Body of pancreas (tissue), 4 donors: ENCODE results near the gene TMEM79.

Experiments
- CTCF ChIP-seq, 7 experiments: fragments of 450-650 bp in 4 of 7; fragments of 200-600 bp in 3 of 7; sonication (generic) in 3 of 7; IDR thresholded peaks; one replicate each; pipeline ENCODE4 v1.5.1; 2016 to 2019; ENCODE audit warnings: antibody characterized with exemption in 7 of 7
- POLR2A ChIP-seq, 3 donors: fragments of 450-650 bp; IDR thresholded peaks; one replicate each; pipeline ENCODE4 v1.6.1; 2016; ENCODE audit warnings: antibody characterized with exemption in 3 of 3, mild to moderate bottlenecking in 2 of 3

DNA sequence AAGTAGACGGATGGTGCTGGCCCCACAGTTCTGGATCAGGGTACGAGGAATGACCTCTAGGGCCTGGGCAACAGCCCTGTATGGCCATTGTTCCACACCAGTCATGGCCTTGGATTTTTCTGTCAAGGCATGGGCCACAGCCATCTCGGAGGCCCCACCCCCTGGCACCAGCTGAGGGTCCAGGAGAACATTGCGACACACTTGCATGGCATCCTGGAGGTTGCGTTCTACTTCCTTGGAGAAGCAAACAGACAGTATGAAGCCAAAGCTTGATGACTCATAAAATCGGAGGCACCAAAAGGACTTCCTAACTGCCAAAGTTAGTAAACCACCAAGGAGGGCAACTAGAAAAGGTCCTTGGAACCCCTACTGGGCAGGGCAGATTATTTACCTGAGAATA lies 26.8 kb downstream of the TMEM79 start:
- TF ChIP-seq POLR2A (IDR thresholded peaks at IDR 0.05) (no peak), CTCF (IDR thresholded peaks at IDR 0.05) (no peak)
